ACHN (cell line): ENCODE measurements around the gene SEPTIN5.
"Not testable (repeated sequence)": the region's sequence is repeated elsewhere in the genome, so short reads cannot be mapped to it uniquely, and the experiment has no call there.

Experiments used
- DNase-seq: peaks from one replicate; pipeline ENCODE4 v3.0.0-alpha.2; 2015
- in situ Hi-C: cut with HindIII; loops from 2 replicates; pipeline ENCODE4 v1.10.0; 2017; ENCODE audit warnings: low sequenced_read_pairs, low pct_ligation_motif_present, low pct_unique_long_range_greater_than_20kb

The SEPTIN5 gene

DNA sequence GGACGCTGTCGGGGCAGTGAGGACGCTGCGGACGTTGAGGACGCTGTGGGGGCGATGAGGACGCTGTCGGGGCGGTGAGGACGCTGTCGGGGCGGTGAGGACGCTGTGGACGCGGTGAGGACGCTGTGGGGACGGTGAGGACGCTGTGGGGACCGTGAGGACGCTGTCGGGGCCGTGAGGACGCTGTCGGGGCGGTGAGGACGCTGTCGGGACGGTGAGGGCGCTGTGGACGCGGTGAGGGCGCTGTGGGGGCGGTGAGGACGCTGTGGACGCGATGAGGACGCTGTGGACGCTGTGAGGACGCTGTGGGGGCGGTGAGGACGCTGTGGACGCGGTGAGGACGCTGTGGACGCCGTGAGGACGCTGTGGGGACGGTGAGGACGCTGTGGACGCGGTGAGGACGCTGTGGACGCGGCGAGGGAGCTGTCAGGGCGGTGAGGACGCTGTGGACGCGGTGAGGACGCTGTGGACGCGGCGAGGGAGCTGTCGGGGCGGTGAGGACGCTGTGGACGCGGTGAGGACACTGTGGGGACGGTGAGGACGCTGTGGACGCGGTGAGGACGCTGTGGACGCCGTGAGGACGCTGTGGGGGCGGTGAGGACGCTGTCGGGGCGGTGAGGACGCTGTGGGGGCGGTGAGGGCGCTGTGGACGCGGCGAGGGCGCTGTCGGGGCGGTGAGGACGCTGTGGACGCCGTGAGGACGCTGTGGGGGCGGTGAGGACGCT lies 11.9 kb downstream of the SEPTIN5 start:
- DNase-seq, in situ Hi-C loops: not testable (repeated sequence)

DNA sequence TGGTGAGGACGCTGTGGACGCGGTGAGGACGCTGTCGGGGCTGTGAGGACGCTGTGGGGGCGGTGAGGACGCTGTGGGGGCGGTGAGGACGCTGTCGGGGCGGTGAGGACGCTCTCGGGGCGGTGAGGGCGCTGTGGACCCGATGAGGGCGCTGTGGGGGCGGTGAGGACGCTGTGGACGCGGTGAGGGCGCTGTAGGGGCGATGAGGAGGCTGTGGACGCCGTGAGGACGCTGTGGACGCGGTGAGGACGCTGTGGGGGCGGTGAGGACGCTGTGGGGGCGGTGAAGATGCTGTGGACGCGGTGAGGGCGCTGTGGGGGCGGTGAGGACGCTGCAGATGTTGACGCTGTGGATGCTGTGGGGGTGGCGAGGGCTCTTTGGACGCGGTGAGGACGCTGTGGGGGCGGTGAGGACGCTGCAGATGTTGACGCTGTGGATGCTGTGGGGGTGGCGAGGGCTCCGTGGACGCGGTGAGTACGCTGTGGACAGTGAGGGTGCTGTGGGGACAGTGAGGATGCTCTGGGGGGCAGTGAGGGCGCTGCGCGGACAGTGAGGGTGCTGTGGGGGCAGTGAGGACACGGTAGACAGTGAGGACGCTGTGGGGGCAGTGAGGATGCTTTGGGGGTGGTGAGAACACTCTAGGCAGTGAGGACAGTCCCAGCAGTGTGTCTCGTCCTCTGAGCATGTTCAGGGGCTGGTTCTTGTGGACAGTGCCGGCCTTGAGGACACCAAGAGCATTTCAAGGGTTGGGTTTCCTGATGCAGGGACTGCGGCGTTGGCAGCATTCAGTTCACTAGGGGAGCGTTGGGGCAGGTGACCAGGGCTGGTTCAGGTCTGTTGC lies 13.2 kb downstream of the SEPTIN5 start:
- DNase-seq = no peak
- in situ Hi-C loops = no loop called here

DNA sequence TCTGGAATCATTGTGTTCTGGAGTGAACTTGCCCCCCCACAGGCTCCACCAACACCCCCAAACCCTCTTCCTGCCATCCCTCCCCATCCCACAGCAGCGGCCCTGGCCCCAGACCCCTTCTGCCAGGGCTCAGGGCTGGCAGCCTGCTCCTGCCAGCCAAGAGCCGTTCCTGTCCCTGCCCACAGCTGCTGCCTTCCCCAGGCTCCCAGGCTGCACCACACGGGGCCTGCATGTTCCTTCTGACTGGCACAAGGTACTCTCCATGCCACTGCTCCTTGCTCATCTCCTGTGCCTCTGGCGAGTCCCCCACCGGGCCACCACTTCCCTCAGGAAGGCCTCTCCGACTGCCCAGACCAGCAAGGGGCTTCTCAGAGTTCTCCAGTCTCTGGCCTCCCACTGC lies 14.0 kb downstream of the SEPTIN5 start:
- in situ Hi-C loops = no loop called here
- DNase-seq = no peak

DNA sequence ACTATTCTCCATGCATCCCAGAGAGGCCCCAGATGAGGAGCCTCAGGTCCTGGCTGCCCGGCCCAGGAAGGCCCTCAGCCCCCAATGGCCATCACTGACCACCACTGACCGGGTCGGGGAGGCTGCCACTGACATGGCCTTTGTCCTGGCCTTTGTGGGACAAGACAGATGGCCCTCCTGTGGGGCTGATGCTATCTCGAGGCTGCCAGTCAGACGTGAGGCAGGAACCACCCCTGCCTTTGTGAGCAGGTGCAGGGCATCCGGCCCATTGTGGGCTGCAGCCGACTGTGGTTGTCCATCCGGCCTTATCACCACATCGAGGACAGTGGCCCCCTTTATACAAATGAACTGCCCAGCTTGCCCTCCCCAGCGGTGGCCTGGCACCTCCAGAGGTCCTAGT lies 14.5 kb downstream of the SEPTIN5 start:
- no peak for DNase-seq
- in situ Hi-C loops = no loop called here

DNA sequence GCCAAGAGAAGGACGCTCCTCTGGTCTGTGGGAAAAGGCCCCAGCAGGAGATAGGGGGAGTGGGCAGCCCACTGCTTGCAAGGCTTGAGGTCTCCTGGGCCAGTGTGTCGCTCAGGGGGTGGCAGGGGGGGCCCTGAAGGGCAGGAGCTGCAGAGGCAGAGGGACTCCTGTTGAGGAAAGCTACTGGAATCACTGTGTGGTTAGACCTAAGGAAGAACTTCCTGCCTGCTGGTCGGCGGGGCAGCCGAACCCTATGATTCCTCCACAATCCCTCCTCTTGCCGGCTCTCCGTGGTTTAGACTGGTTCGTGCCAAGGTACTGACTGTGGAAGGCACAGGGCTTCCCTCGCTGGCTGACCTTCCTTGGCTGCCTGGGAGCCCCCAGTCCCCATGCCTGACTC lies 15.2 kb downstream of the SEPTIN5 start:
- in situ Hi-C loops = no loop called here
- DNase-seq = no peak

DNA sequence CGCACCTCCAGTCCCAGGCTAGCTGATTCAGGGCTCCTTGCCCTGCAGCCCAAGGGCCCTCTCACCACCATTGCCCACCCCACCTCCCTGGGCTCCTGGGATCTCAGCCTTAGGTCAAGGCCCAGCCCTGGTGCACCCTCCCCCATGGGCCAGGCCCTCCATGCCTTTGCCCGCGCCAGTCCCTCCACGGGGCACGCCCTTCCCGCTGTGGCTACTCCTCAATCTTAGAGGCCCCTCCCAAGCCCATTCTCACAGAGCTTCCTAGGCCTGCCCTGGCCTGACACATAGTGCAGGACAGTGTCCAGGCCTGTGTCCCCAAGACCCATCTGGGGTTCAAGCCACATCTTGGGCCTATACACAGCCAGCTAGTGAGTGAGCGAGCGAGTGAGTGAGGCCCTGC lies 15.9 kb downstream of the SEPTIN5 start:
- DNase-seq = no peak
- in situ Hi-C loops = no loop called here

DNA sequence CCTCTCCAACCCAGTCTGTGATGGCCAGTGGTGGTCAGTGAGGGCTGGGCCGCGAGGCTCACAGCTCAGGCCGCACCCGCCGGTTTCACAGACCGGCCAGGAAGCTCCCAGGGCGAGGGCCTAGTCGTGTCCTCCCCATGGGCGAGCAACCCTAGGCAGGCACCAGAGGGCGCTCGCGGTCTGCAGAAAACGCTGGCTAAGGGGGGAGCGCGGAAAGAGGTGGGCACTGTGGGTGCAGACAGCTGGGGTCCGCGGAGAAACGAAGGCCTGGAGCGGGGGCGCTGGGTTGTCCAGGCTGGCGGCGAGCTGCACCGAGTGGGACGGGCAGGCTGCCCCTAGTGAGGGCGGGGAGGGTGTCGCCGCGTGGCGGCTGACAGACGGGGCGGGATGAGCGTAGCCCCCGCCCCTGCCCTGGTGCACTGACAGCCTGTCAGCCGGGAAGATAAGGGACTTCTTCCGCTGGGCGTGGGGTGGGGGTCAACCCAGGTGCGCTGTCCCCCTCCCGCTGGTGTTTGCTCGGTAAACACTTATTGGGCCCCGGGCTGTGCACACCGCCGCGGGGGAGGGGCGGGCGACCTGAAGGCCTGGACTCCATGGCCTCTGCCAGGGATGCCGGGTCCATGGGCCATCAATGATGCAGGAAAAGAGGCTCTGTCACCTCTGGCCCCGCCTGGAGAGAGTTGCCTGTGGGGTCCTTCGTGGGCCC lies 16.5 kb downstream of the SEPTIN5 start:
- peak; percentile 68 for DNase-seq
- in situ Hi-C loops = no loop called here

DNA sequence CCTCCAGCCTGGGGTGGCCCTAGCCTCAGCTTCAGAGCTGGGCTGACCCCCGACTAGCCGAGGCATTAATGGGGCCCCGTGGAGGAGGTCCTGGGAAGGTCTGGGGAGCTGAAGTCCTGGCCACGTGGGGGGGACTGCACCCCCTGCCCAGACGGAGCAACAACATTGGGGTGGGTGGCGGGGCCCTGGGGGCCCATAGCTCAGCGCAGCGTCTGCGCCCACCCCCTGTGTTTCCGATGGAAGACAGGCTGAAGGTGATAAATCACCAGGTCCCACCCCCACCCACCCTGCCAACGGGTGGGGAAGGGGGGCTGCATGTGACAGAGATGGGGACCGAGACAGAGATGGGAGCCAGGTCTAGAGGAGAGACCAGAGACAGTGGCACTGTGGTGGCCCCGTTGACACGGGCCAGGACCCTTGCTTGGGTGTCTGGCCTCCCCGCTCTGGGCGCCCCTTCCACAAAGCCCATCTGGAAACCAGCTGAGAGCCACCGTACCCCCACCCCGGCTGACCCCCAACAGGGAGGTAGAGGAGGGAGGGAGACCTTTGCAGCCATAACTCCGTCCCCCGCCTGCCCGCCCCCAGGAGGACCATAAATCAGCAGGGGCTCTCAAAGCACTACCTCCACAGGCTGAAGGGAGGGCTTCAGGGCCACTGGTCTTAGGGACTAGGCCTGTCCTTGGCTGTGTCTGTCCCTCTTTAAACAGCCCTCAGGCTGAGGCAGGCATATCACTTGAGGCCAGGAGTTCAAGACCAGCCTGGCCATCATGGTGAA lies 17.2 kb downstream of the SEPTIN5 start:
- no peak for DNase-seq
- in situ Hi-C loops = no loop called here

DNA sequence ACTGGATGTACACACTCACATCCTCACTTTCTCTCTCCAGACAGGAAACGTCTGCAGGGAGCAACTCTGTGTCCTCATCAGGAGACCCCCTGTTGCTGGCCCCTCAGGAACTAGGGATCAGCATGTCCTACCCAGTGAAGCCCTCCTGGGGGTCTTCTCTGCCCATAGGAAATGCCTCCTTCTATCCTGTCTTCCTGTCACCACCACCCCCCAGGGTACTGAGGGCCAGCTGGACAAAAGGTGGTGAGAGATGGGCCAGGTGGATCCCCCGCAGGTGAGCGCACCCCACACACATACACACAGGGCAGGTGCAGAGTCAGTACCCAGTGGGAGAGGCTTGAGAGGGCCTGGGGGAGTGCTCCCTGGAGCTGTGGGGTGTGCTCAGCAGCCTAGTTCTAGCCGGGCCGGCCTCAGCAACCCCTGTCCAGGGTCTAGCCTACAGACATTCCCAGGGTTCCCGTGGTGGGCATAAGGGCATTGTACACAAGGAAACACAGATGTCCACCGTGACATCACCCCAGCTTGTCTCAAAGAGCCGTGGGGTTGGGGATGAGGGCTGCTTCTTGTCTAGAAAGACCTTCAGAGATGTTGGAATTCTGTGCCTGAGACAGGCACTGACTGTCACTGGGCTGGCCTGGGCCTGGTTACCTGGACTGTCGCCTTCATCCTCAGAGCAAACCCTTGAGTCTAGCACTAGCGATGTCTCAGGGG lies 18.3 kb downstream of the SEPTIN5 start:
- no peak for DNase-seq
- in situ Hi-C loops = no loop called here

DNA sequence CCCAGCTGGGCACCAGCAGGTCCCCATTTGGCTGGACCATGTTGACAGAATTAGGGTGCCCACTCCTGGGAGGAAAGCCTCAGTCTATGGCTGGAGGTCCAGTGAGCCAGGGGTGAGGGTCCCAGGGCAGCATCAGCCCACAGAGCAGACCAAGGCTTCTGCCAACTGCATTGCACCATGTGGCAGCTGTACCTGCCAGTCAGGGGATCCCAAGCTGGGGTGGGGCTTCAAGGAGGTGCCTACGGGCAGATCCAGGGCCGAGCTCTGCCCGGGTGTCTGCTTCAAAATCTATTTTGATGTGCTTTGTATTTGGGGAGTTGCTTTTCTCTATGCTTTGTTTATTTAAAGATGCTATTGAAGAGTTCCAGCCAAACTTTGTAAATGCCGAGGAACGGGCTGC lies 19.5 kb downstream of the SEPTIN5 start:
- in situ Hi-C loops = no loop called here
- DNase-seq = no peak

DNA sequence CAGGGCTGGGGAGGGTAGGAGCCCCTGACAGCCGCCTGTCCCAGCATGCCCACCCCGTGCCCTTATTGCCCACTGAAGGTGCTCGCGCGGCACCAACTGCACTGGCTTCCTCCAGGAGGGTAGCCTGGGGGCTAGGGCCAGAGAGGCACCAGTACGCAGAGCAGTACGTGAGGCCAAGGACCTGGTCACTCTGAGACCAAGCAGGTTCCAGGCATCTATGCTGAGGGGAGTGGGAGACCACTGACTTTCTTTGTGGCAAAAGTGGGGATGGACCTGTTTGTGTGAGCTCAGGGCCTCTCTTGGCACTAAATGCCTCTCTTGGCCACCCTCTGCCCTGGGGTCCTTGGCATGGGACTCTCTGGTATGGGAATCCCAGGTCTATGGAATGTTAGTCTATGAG lies 19.9 kb downstream of the SEPTIN5 start:
- in situ Hi-C loops = no loop called here
- DNase-seq = no peak

DNA sequence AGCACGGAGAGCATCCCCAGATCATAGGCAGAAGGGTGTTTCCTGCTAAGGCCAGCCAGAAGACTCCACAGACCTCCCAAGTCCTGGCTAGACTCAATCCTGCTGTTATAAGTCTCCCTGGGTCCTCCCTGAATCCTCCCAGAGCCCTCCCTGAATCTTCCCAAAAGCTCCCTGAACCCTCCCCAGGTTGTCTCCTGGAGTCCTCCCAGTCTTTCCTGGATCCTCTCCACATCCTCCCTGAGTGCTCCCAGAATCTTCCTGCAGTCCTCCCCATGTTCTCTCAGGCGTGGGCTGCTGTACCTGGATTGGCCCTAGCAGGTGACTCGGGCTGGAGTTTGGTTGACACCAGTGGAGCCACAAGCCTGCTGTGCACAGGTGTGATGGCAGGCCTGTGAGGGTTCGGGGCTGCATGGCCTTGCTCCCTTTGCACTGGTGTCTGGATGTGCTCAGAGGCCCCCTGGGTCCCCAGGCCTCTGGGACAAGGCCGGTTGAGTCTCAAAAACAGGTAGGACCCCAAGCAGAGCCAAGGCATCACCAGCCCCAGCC lies 20.6 kb downstream of the SEPTIN5 start:
- in situ Hi-C loops = no loop called here
- no peak for DNase-seq

DNA sequence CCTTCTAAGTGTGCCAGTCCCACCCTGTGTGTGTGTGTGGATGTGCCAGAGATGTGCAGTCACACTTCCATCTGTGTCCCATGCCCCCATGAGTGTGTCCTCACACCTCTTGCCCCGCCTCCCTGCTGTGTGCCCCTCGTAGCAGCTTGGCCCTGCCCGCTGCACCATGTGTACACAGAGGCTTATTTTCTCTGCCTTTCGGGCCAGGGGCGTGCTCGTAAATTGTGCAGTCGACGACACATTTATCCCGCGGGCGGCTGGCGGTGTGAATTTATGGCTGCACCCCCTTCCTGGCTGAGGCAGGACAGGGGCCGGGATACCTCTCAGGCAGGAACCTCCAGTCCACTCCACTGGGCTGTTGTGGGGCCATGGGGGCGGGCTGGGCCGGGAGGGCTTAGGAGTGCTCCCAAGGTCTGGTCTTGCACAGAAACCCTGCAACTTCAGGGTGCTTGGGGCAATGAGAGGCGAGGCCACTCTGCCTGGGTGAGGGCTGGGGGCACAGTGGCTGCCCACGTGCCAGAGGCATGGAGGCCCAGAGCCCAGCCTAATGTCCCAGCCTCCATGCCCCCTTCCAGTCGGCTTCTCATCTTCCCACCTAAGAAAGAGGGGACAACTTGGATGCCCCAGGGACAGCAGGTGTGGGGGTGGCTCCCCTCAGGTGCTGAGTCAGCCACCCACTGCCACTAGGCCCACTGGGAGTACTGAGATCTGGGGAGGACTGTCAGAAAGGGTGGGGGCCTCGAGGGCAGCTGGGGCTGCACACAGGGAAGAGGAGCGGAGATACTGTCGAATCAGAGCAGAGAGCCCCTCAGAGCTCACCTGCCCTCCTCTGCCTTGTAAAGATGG lies 21.6 kb downstream of the SEPTIN5 start:
- in situ Hi-C loops = no loop called here
- no peak for DNase-seq

DNA sequence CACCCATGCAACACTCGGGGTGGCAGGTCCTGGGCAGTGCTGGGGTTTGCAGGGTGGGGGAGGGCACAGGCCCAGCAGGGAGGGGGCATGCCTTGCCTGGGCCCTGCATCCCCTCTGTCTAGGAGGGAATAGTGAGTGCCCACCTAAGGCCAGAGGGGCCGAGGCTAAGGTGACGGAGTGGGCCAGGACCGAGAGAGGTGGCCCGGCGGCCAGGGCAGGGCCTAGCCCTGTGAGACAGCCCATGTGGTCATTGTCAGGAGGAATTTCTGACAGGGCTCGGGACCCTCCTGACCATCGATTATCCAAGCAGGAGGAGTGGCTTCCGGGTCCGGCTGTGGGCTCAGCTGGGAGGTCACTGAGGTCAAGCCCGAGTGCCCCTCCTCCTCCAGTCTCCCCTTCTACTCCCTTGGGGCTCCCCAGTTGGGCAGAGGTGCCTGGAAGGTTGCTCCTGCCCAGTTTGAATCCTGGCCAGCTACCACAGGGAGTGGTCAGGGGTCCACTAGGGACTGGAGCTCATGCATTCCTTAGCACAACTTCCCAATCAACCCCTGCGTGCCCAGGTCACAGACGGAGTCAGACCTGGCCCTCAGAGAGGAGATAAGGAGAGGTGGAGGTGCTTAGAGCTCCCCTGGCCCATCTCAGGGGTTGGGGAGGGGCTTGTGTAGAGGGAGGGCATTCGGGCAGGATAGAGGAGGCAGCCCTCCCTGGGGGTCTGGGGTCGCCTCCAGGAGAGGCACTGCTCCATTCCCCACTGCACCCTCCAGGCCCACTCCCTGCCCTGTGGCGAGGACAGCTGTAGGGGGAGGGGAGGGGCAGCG lies 23.8 kb downstream of the SEPTIN5 start:
- DNase-seq = no peak

DNA sequence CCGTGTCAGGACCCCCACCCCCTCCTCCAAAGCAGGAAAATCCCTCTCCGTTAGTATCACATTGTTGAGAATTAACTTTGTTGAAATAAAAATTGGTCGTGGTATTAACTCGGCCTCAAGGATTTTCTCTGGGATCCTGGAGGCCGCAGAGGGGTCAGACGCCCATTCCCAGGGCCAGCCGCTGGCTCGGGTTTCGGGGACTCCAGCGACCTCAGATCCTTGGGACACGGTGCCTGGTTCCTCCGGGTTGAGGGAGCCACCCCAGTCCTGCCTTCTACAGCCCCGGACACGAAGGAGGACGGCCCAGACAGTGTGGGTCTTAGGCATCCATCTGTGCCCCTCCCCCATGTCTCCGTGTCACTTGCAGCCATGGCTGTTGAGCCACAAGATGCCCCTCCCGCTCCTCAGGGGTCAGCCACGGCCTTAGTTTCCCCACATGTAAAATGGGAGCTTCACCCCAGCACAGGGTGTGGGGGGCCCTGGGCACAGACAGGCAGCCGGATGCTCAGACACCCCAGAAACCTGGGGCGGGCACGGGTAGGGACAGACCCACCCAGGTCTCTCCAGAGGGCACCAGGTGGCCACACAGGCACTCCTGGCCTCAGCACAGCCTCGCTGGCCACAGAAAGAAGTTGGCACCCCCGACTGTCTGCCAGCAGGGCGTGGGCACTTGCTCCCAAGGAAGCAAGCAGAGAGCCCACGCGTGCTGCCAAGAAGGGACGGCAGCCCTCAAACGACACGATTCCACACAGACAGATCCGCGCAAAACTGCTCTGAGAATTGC lies 24.6 kb downstream of the SEPTIN5 start:
- in situ Hi-C loops = no loop called here

More for the DNA sequence above, 23.8 kb downstream of the SEPTIN5 start:
- in situ Hi-C loops = no loop called here

DNA sequence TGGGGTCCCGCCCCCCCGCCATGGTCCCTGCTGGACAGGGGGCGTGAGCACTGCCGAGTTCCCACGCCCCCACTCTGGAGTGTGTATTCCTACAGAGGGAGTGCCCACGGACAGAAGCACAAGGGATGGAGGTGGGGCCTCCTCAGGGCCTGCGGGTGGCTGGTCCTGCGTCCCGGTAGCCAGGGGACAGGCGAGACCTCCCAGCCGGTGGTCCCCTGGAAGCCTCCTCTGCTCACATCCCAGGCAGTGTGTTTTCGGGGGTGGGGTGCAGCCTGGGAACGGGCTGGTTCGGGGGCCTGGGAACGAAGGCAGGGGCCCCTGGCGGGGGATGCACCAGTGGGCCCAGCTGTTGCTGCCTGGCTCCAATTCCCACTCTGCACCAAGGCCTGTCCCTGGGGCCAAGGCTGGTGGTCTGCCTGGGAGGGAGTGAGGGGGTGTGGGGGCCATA lies 25.2 kb downstream of the SEPTIN5 start:
- DNase-seq = no peak
- in situ Hi-C loops = no loop called here

More for the DNA sequence above, 24.6 kb downstream of the SEPTIN5 start:
- DNase-seq = no peak
